GM18511 (cell line): Measurements from ENCODE around the gene TWIST1.

ENCODE experiments used
- ATAC-seq: cut with Tn5 transposase; IDR thresholded peaks from one replicate; pipeline ENCODE4 v1.9.1; 2021; ENCODE audit warnings: mild to moderate bottlenecking, moderate library complexity; ENCODE audit not compliant: unreplicated experiment

Gene TWIST1

DNA sequence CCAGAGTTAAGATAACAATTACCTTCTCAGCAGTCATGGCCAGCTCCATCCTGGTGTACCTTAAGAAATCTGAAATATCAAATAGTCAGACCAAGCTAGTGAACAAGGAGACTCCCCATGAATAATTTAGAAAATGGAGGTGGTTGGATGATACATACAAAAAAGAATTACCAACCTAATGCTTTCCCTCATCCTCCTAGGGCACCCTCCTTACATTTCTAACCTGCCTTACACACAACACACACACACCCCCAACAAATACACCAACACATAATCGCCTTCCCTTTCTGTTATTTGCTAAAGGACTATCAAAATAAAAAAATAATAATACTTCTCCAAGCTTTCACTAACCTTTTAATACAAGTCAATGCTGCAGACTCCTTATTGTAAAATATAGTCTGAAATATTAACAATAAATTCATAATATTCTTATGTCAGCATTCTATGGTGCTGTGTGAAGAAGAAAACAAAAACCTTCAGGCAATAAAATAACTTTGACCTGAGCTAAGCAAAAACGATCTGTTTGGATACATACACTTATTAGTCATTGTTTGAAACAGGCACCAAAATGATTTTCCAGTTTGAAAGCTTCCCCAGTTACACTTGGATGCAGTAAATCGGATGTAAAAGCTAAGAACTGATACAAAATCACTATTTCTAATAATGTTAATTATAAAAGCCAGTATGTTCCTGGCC, 3.4 kb downstream of the TWIST1 start:
- ATAC-seq, result no peak

DNA sequence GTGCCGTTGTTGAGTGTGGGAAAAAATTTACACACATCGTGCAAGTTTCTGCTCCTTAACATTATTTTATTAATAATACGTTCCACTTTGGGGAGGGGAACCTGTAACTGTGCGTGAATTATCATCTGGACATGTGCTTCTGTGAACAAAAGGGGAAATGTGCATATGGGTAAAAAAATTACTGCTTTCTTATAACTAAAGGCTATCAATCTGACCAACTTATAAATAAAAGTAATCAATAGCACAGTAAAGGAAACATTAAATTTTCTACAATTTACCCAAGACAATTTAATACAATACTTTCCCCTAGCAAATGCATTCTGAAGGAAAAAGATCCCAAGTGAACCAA, 4.5 kb downstream of the TWIST1 start:
- ATAC-seq, result no peak

DNA sequence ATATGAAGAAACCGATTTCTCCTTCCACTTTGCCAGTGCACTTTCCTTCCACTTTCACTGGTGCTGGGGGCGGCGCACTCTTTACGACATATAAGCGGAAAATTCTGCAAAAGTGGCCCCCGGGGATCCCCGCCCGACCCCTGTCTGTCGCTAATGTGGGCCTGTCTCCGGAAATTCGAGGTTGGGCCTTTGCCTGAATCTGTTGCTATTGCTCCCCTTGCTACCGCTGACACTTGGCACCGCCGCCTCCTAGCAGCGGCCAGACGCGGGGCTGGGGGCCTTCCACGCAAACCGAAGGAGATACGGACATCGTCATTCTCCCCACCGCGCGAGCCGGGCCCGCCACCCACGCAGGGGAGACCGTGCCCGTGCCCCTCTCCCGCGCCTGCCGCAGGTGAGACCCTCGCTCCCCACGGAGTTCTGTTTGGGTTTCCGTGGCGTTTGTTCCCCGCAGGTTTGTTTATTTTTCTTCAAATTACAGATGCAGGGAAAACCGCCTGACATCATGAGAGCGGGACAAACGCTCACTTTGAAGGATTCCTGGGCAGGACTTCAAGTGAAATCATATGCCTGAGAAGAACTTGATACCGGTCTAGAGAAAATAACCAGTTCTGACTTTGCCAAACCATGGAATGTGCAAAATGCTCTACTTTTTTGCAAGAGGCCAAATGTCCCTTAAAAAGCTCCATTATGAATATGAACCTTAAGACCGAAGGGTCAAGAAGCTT, 5.0 kb downstream of the TWIST1 start:
- ATAC-seq, result no peak

DNA sequence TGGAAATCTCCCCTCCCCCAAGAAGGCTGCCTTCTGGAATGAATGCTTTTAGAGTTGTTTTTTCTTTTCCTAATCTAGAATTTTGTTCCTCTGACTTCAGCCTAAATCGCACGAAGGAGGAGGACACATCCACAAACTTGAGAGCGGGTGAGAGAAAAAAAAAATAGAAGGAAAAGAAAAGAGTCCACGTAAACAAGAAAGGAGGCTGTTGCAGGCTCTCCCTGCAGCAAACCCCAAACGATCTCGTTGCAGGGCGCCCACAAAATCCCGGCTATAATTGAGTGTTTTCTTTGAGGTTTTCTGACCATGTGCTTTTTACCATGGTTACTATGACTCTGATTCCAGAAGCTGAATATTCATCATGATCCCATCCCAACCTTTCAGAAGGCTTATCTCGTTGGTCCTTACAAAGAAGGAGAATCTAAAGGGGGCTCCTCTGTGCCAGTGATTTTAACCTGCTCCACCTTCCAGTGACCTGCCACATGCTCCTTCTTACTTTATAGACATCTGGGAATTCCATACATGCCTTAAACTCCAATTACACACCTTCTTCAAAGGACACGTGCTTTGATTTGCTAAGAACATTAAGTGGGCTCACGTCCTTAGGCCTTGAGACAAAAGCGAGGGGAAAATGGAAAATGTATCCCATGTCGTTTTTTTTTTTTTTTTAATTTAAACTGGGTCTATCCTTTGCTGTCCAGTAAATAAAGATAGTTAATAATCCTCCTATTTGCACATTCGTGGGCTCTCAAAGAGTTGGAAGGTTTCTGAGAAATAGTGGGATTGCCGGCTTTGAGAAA, 5.8 kb downstream of the TWIST1 start:
- ATAC-seq, result no peak

DNA sequence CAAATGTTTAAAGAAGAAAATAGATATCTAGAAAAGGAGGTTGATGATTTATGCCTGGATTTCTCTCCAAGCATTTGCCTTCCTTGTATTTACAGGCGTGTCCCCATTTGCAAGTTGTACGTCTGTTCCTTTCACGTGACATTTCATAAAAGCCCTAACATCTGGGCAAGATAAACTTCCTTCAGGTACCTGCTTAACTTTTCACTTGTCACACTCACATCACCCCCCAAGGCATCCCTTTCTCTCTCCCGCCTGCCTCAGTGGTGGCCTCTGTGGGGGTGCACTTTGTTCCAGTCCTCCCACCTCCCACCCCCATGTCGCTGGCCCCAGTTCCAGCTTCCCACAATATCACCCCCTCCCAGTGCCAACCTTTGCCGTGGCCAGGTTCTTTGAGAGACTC, 6.7 kb downstream of the TWIST1 start:
- ATAC-seq, result no peak

DNA sequence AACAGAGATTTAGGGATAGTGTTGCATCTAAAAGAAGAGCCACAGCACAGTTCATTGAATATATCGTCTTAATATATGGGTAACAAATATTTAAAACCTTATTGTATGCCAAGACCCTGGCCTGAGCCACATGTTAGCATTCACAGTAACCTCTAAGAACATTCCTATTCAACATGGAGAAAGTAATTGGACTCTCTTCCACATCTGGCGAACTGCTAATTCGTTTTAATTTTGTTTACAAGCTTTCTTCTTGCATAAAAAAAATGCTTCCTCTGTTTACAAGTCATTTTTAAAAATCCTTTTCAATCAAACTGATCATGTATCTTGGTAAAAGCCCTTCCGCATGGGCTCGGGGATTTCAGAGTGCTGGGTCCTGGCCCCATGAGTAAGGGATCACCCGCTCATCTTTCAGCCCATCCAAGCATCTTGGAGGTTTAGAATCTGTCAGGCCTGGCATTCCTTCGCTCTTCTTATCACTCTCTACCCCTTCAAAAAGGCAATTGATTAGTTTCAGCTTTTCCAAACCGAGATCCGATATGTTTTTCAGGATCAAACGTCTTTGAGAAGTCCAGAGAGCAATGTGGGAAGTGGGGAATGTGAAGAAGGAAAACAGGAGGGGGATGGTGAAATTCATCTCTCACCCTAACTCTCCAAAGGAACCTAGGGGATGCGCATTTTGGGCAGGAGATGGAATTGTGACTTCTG, 7.3 kb downstream of the TWIST1 start:
- ATAC-seq, result no peak

DNA sequence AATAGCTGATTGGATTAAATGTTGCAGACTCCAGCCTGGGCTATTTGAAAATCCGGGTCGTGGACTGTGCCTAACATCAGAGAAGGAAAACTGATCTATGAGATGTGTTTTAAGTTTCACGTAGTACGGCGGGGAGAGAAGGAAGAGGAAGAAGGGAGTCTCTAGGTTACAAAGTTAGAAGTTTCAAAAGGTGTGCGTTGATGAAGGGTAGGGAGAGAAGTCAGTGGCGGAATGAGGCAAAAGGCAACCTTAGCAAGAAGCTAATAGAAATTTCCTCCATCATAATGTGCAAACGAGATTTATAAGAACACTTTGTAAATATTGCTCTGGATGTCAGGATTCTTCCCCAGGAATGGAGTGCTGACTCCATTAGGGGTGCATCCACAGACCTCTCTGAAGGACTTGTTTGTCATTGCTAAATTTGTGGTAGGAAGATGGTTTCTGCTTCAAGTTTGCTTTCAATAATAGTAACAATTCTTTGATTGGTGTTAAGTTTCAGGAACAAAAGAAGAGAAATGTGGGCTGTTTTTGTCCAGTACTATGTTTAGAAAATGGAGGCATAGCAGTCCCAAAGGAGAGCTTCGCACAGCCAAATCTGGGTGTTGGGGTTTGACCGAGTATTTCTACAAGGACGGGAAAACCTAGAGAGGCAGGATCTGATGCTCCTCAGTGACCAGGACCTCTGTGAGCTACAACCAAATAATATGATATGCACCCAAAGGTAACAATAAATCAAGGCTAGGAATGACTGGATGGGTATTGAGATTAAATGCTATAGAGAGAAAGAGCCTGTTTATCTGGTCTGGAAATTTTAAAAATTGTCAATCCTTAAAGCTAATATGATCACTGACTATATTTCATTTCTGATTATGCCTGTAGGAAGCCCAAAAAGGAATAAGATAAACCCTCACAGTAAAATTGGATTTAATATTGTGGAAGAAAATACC, 8.2 kb downstream of the TWIST1 start:
- ATAC-seq, result no peak

DNA sequence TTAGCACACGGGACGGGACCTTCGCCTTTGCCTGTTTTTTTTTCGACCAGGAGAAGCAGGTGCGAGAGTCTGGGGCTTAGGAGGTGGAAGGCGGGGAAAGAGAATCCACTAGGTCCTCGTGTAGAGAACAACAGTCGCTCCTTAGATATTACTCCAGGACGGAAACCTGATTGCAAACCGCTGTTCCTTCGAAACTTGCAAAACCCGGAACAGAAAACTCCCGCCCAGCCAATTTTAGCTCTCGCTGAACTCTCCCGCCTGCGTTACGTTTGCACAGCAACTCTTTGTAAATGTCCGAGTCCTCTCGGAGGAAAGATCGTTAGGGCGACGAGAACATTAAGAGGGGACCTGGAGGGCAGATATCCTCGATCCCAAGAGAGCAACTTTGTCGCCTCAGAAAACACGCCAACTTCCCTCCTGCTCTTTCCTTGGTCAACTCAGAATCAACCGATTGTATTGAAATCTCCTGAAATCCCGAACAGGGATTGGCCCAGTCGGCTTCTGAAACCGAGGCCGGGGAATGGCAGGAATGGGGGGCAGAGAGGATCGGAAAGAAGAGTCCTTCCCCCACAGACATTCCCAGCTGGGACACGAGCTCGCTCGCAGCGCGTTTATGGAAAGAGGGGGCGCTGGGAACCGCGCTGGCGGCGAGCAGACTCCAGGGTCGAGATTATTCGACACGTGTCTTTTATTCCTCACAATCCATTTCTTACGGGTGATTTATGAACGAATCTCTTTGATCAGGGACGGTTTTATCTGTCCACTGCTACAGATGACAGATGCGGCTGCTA, 9.9 kb downstream of the TWIST1 start:
- ATAC-seq, result peak; percentile 50

DNA sequence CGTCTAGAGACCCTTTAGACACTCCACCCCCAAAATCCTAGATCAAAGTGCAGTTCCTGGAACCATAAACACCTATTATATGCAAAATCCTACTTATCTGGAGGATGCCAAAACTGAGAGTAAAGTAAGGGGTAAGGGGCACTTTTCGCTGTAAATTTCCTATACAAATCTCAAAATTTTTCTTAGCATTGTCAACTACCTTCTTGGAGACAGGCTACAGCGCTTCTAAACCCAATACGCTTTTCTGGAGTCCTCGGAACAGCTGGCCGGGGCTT, 10.4 kb downstream of the TWIST1 start:
- no peak for ATAC-seq

DNA sequence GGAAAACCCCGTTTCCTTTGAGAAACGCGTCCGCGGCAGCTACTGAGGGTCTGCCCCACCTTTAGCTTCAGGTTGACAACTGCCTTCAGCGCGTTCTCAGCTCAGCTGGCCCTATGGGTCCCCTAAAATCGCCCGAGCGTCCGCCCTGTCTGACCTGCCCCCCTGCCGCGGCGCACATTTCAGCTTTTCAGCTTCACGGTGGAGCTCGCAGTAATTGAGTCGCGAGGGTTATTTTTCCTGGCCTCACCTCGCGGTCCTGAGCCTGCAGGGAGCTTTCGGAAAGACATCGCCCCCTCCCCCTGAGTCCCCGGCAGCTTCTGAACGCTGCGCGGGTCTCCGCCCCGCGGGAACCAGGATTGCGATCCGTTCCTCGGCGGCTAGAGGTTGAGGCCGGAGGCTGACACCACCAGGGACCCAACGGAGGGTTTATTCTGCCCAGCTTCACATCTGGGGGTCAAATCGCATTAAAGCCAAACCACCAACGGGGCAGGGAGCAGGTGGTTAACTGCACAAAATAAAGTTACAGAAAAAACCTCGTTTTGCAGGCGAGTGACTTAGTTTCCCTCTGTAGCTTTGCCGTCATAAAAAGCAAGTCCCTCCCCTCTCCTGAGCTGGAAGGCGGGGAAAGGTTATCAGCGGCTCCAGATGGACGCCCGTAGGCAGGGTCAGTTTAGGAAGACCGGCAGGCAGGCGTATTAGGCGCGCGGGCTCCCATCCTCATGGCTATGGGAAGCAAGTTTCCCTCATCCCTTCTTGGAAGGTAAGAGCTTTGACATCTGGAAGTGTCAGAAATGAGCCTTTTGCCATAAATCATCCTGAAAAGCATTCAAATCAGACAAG, 11.0 kb downstream of the TWIST1 start:
- ATAC-seq, result no peak

DNA sequence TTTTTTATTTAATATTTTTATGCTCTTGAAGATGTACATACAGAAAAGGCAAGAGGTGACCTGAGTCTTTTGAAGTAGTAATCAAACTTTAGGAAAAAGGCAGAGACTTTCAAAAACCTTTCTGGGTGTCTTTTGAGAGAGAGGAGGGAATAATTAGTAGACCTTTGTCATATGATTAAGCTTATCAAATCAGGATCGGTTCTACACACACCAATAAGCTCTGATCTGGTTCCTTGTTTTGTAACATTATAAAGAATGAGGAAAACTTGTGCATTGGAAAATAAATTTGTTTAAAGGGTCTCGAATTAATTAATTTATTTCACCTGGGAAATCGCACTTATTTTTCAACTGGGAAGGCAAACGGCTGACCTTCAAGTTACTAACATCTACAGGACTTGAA, 11.9 kb downstream of the TWIST1 start:
- ATAC-seq, result no peak

DNA sequence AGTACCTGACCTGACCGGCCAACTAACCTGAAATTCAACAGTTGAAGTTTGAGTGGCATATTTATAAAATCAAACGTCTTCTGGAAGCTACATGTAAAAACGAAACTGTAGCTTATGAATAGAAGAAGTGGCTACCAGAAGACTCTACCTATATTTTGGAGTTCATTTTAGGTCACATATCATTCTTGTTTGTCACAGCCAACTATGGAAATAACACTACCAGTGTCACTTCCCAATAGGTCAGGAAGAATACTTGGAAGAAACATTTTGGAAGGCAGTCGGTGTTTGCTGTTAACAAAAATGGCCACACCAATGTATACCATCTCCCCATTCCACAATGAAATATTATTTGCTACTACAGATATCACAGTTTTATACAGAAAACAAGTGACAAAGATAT, 12.6 kb downstream of the TWIST1 start:
- ATAC-seq, result no peak

DNA sequence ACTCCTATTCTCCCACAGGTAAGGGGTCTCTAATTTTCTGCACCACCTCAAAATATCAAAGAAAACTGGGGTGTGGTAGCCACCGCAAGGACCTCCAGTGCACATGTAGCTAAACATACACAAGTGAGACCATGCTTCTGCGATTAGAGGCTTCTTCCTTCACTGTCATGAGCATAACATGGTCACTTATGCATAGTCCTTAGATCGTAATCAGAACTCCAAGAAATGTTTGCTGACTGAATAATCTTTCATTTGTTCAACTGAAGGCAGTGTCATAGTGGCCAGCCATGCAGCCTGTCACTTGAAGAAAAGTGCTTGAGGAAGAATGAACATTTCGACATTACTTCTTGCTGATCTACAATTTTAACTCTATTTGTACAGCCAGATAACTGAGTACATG, 14.6 kb downstream of the TWIST1 start:
- no peak for ATAC-seq

DNA sequence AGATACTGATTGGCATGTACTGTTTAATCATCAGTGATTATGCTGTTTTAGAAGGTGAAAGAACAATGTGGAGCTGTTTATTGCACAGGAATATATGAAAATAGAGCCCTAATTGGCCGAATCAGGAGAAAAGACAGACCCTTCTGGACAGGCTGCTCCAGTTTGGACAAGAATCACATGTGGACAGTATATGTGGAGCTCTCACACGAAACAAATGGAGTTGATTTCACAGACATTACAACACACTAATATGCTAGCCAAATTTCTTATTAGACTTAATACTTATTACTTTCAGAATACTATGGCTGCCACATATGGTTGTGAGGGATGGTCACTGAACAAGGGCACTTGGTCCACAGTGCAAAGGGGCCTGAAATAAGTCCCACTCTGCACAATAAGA, 15.5 kb downstream of the TWIST1 start:
- ATAC-seq, result no peak

DNA sequence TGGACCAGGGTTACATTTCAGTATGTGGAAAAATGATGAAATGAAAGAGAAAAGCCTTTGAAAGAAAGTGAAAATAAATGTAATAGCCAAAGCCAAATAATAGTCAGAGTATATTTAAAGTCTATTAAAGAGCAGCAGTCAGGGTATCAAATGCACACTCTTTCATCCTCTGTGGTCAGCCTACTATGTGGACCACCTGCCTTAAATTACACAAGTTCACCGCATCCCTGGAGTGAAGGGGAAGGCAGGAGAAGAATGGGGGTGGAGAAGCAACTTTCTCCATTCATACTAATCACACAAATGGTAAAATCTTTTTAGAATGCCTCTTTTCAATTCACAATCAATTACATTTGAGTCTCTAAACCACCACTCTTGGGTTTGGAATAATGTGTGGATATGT, 16.0 kb downstream of the TWIST1 start:
- ATAC-seq, result no peak

DNA sequence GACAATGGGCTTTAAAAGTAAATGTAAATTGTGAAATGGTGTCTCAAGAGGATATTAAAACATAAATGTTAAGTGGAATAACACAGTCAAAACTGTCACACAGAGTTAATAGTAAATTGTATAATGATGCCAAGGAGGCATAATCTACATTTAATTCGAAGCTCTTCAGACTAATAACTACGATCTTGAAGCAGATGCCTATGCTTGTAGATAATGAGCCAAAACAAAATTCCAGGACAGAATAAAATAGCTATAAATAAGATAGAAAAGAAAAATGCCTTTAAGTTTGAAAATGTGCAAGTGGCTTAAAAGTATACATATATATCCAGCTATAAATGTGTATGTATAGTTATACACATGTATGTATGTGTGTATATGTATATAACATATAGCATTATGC, 17.5 kb downstream of the TWIST1 start:
- no peak for ATAC-seq

DNA sequence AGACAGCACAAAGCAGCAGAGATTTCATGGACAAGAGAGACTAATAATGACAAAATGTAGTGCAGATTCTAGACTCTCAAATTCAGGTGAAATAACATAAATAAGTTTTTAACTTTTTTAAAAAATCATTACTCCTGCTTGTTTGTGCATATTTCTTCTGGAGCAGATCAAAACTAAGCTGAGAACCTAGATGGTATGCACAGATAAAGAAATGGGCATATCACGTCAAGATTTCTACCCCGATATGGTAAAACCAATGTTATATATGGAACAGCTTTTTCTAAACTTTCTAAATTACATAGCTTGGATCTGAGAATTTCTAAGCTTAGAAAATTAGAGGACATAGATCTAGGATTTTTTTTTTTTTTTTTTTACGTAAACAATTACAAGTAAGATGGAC, 18.2 kb downstream of the TWIST1 start:
- no peak for ATAC-seq

DNA sequence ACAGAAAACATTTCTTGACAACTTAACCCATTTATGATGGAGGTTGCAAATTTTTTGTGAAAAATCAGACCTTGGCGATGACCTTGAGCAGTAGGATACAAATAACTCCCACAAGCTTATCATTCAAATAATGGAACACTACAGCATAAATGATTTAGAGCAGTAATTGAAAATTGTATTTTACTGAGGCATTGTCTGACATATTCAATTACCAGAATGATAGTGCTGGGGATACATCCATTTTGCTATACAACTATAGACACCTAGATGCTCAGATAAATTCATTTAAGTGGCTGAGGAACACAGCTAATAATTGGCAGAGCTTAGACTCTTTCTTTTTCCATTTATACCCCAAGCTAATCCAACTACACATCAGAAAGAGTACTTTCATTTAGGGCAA, 18.9 kb downstream of the TWIST1 start:
- ATAC-seq, result no peak
